K562 (cell line): ENCODE results near the gene PRKAR1A. TPM values are rescaled to one million over a fixed set of nuclear protein-coding genes. Genes with fewer than 3 reads are reported as not detected.
A peak's percentile ranks its signal among the peaks of the same experiment; 100 is the strongest.

Experiments
- ATAC-seq: fragments of 200-7000 bp; cut with Tn5 transposase; 3 replicates; pipeline ENCODE4 v1.9.1; 2020; ENCODE audit warnings: moderate library complexity
- Bru-seq: library from RNA; stranded (reverse); fragments of 400-500 nt; gene quantifications from one replicate; lab custom pipeline; 2021; lab: Mats Ljungman, UMichigan
- BruChase-seq, 2 experiments: library from RNA; stranded (reverse); fragments of 400-500 nt; gene quantifications; one replicate each; lab custom pipeline; 2021; lab: Mats Ljungman, UMichigan
- BruUV-seq: library from RNA; stranded (reverse); fragments of 400-500 nt; replicated peaks from 2 replicates; lab custom pipeline; 2021; lab: Mats Ljungman, UMichigan
- CTCF ChIA-PET: fragments of 300-600 bp; formaldehyde crosslinking; extraction: SDS; loops from one replicate; lab custom pipeline; 2021; ENCODE audit warnings: low intra/inter-chr PET ratio; lab: Yijun Ruan, JAX
- POLR2A ChIA-PET: fragments of 300-600, 350-650 bp; sonication (Branson Sonifier 250); formaldehyde crosslinking; extraction: SDS; loops from one replicate; lab custom pipeline; 2021; ENCODE audit warnings: antibody characterized with exemption, inconsistent platforms; lab: Yijun Ruan, JAX
- DNase-seq, 4 experiments: peaks; one replicate each; pipeline versions ENCODE4 v3.0.0 to v3.0.0-alpha.2; 2011 to 2018; ENCODE audit warnings: low spot score in 3 of 4, mixed read lengths in 3 of 4; ENCODE audit errors: extremely low read depth in 1 of 4
- FAIRE-seq: peaks from 2 replicates; lab custom pipeline; 2011; peaks lifted over from hg19 to GRCh38; lab: Jason Lieb, UNC
- H2AFZ ChIP-seq: 2 replicates; pipeline ENCODE4 v1.6.0; 2011; ENCODE audit warnings: low read depth, low read length, control low read depth, inconsistent platforms
- H3K27ac ChIP-seq: fragments of 200-600 bp; 3 replicates; pipeline ENCODE4 v1.8.0; 2011; ENCODE audit warnings: low read depth, mild to moderate bottlenecking, control low read depth, inconsistent platforms, low read length, moderate library complexity, mixed read lengths; ENCODE audit errors: extremely low read depth
- H3K27me3 ChIP-seq, 2 experiments: fragments of 300-600 bp in 1 of 2; 2 replicates in 1 of 2; 3 replicates in 1 of 2; pipeline versions ENCODE4 v1.6.0 to v1.8.0; 2011; ENCODE audit warnings: inconsistent platforms in 2 of 2, low read length in 2 of 2, mild to moderate bottlenecking in 1 of 2, mixed read lengths in 1 of 2, moderate library complexity in 1 of 2; ENCODE audit not compliant: control insufficient read depth in 2 of 2, insufficient read depth in 2 of 2
- H3K36me3 ChIP-seq: fragments of 300-600 bp; 3 replicates; pipeline ENCODE4 v1.8.0; 2011; ENCODE audit warnings: mild to moderate bottlenecking, low read length, inconsistent platforms; ENCODE audit not compliant: control insufficient read depth, insufficient read depth
- H3K4me1 ChIP-seq, 2 experiments: fragments of 200-600 bp in 1 of 2; replicated peaks in 1 of 2; 2 replicates in 1 of 2; 3 replicates in 1 of 2; pipeline versions ENCODE4 v1.5.1 to v1.8.0; 2011; ENCODE audit warnings: inconsistent platforms in 2 of 2, low read length in 2 of 2, mild to moderate bottlenecking in 1 of 2, mixed read lengths in 1 of 2, moderate library complexity in 1 of 2; ENCODE audit not compliant: control insufficient read depth in 2 of 2, insufficient read depth in 2 of 2
- H3K4me2 ChIP-seq: 2 replicates; pipeline ENCODE4 v1.6.1; 2011; ENCODE audit warnings: low read length, control low read depth, inconsistent platforms, mixed read lengths; ENCODE audit not compliant: insufficient read depth
- H3K4me3 ChIP-seq: fragments of 200-600 bp; sonication (generic), shearing (Covaris generic); 2 replicates; pipeline ENCODE4 v1.5.1; 2016; ENCODE audit warnings: control low read depth, inconsistent platforms
- H3K79me2 ChIP-seq: fragments of 200-600 bp; 3 replicates; pipeline ENCODE4 v1.8.0; 2011; ENCODE audit warnings: low read length, inconsistent platforms; ENCODE audit not compliant: control insufficient read depth, insufficient read depth
- H3K9ac ChIP-seq, 2 experiments: 2 replicates each; pipeline versions ENCODE4 v1.6.0 to v1.6.1; 2011; ENCODE audit warnings: low read depth in 2 of 2, low read length in 2 of 2, control low read depth in 1 of 2, inconsistent platforms in 1 of 2, mild to moderate bottlenecking in 1 of 2, mixed read lengths in 1 of 2; ENCODE audit not compliant: insufficient read depth in 1 of 2
- H3K9me1 ChIP-seq: one replicate; pipeline ENCODE4 v1.6.0; 2011; ENCODE audit warnings: inconsistent platforms, mild to moderate bottlenecking, low read length, moderate library complexity; ENCODE audit not compliant: control insufficient read depth, insufficient read depth
- H3K9me3 ChIP-seq: replicated peaks from 2 replicates; pipeline ENCODE4 v1.5.1; 2011; ENCODE audit warnings: low read depth, low read length, inconsistent platforms; ENCODE audit not compliant: control insufficient read depth, insufficient read depth
- H4K20me1 ChIP-seq: replicated peaks from 2 replicates; pipeline ENCODE4 v1.6.1; 2011; ENCODE audit warnings: low read length, inconsistent platforms, mixed read lengths; ENCODE audit not compliant: control insufficient read depth, insufficient read depth
- CBX1 ChIP-seq: sonication (generic); IDR thresholded peaks from 2 replicates; pipeline ENCODE4 v1.6.1; 2016; ENCODE audit warnings: antibody characterized with exemption, low read depth, mild to moderate bottlenecking
- EHMT2 ChIP-seq: fragments of 450-650 bp; IDR thresholded peaks from 2 replicates; pipeline ENCODE4 v1.6.1; 2018; ENCODE audit warnings: antibody characterized with exemption
- EZH2 ChIP-seq: IDR thresholded peaks from 2 replicates; pipeline ENCODE4 v1.6.1; 2012; ENCODE audit warnings: low read depth, mild to moderate bottlenecking, inconsistent platforms, low read length, borderline replicate concordance
- MAZ ChIP-seq, 2 experiments: fragments of 450-650 bp in 1 of 2; sonication (generic) in 1 of 2; formaldehyde crosslinking; IDR thresholded peaks in 1 of 2; conservative IDR thresholded peaks in 1 of 2; 2 replicates each; pipeline versions ENCODE4 v1.4.0 to v1.5.0; 2020; ENCODE audit warnings: mild to moderate bottlenecking in 1 of 2, missing genetic modification reagents in 1 of 2
- NBN ChIP-seq: fragments of 450-650 bp; IDR thresholded peaks from 2 replicates; pipeline ENCODE4 v1.6.1; 2016; ENCODE audit warnings: low read depth, mild to moderate bottlenecking
- NFRKB ChIP-seq: fragments of 450-650 bp; IDR thresholded peaks from 2 replicates; pipeline ENCODE4 v1.6.1; 2016; ENCODE audit warnings: low read depth
- RBFOX2 ChIP-seq: fragments of 200-400 bp; formaldehyde crosslinking; IDR thresholded peaks from 2 replicates; pipeline ENCODE4 v1.6.1; 2017; ENCODE audit warnings: low read depth, mild to moderate bottlenecking, low read length, moderate library complexity
- SIN3B ChIP-seq: fragments of 450-650 bp; IDR thresholded peaks from 2 replicates; pipeline ENCODE4 v1.6.1; 2017; ENCODE audit warnings: low read depth, mild to moderate bottlenecking, moderate library complexity
- SMARCC2 ChIP-seq: fragments of 450-650 bp; IDR thresholded peaks from 2 replicates; pipeline ENCODE4 v1.6.1; 2017; ENCODE audit warnings: antibody characterized with exemption, moderate library complexity, mild to moderate bottlenecking, low read depth
- ZKSCAN3 ChIP-seq: fragments of 250-450 bp; sonication (Bioruptor Pico); IDR thresholded peaks from 2 replicates; pipeline ENCODE4 v1.4.0; 2020
- ZNF253 ChIP-seq: fragments of 250-450 bp; sonication (Bioruptor Pico); conservative IDR thresholded peaks from 2 replicates; pipeline ENCODE4 v1.6.1; 2021; ENCODE audit warnings: mild to moderate bottlenecking
- WGBS: fragments of 100-300 bp; shearing (Covaris generic); methylation state at CpG from one replicate; pipeline ENCODE4 v1.1.6; 2016; ENCODE audit warnings: low coverage, mixed read lengths; ENCODE audit not compliant: insufficient coverage; ENCODE audit errors: missing lambda C conversion rate; 5-methylcytosine and 5-hydroxymethylcytosine counted together
- in situ Hi-C: fragments of 300-500 bp; cut with MboI; formaldehyde crosslinking; loops from 4 replicates; pipeline ENCODE4 v1.15.0; 2018; ENCODE audit warnings: inconsistent platforms, mixed read lengths
- intact Hi-C: fragments of 100-400 bp; cut with micrococcal nuclease; formaldehyde crosslinking; loops from 2 replicates; pipeline ENCODE4 v1.14.2; 2022
- long read RNA-seq, 3 experiments: library from polyadenylated mRNA in 2 of 3; library from RNA in 1 of 3; unstranded in 2 of 3; stranded (forward) in 1 of 3; transcript quantifications; one replicate each; pipeline ENCODE4 v2.0.0, GENCODE V29; 2019 to 2022
- polyA minus RNA-seq, 3 experiments: library from RNA; depleted of rRNA, polyadenylated mRNA; stranded (reverse); fragments of >200 nt; gene quantifications; 2 replicates each; pipeline ENCODE4 v1.2.3, GENCODE V29; 2011
- polyA plus RNA-seq, 8 experiments: library from polyadenylated mRNA; depleted of rRNA in 4 of 8; stranded (reverse) in 5 of 8; unstranded in 3 of 8; fragments of >200 nt; fragmentation: Nextera tagmentation in 2 of 8; fragmentation: Illumina TruSeq in 1 of 8; extraction: Ambion mirVana in 2 of 8; extraction: Trizol in 1 of 8; gene quantifications; 2 replicates each; pipeline versions ENCODE4 v1.2.1 to v1.2.3, GENCODE V29; 2011 to 2014; ENCODE audit warnings: inconsistent platforms in 1 of 8, missing spikeins in 1 of 8
- total RNA-seq, 7 experiments: library from RNA; depleted of rRNA in 6 of 7; stranded (reverse); fragments of >200 nt in 6 of 7; fragmentation: Illumina TruSeq in 2 of 7; extraction: Trizol in 2 of 7; gene quantifications; 2 replicates each; pipeline versions ENCODE4 v1.2.1 to v1.2.3, GENCODE V29; 2011 to 2021; ENCODE audit warnings: low replicate concordance in 1 of 7
- TF ChIP-seq, protein P1 (sequence below): fragments of 250-450 bp; sonication (Bioruptor Pico); IDR thresholded peaks from 2 replicates; pipeline ENCODE4 v1.4.0; 2020; ENCODE audit warnings: mild to moderate bottlenecking, moderate library complexity

PRKAR1A gene
- 46.4 and 78.7 TPM in 2 replicates for total RNA-seq (2011; cell fraction: chromatin; rRNA removed; ENCODE audit: low replicate concordance)
- total RNA-seq (2011; cell fraction: nucleolus; rRNA removed), result 33.2 and 34.7 TPM in 2 replicates
- total RNA-seq (2011; cell fraction: nucleoplasm; rRNA removed), result 52.1 and 66.6 TPM in 2 replicates
- total RNA-seq (2014; rRNA removed), result 58.9 and 67.5 TPM in 2 replicates
- 69.2 and 85.5 TPM in 2 replicates for total RNA-seq (2014; rRNA removed; fragmentation: Illumina TruSeq; extraction: Trizol)
- 69.4 and 70.5 TPM in 2 replicates for total RNA-seq (2015; rRNA removed; fragmentation: Illumina TruSeq; extraction: Trizol)
- total RNA-seq (2021), result 83.4 and 87.2 TPM in 2 replicates
- 67.3 and 95.6 TPM in 2 replicates for polyA plus RNA-seq (2011; rRNA removed)
- polyA plus RNA-seq (2011; cell fraction: cytosol; rRNA removed), result 40.0 and 44.9 TPM in 2 replicates
- polyA plus RNA-seq (2011; cell fraction: nucleus; rRNA removed), result 65.4 and 66.4 TPM in 2 replicates
- polyA plus RNA-seq (2012), result 63.3 and 108 TPM in 2 replicates
- 58.2 and 58.3 TPM in 2 replicates for polyA plus RNA-seq (2014; fragmentation: Illumina TruSeq; extraction: Trizol)
- 10 to 100 TPM; 15.0 to 16.3 TPM for polyA plus RNA-seq (2014; fragmentation: Nextera tagmentation; extraction: Ambion mirVana)
- polyA plus RNA-seq (2014; rRNA removed), result 56.0 and 73.0 TPM in 2 replicates
- polyA minus RNA-seq (2011; rRNA and poly(A)+ RNA removed), result 140 and 184 TPM in 2 replicates
- 105 and 124 TPM in 2 replicates for polyA minus RNA-seq (2011; cell fraction: cytosol; rRNA and poly(A)+ RNA removed)
- 57.4 and 90.2 TPM in 2 replicates for polyA minus RNA-seq (2011; cell fraction: nucleus; rRNA and poly(A)+ RNA removed)
- Bru-seq, nascent RNA, result percentile 78 among the genes with signal in this experiment
- percentile 81 among the genes with signal in this experiment for BruChase-seq, experiment 1, labeled RNA remaining after a 2-hour chase
- percentile 84 among the genes with signal in this experiment for BruChase-seq, experiment 2, labeled RNA remaining after a 6-hour chase
- long read RNA-seq, experiment 1, full-length matches to known transcripts, result 402 of 473 reads
- long read RNA-seq, experiment 1, partial matches to known transcripts, result 20 of 473 reads
- long read RNA-seq, experiment 1, other reads (novel, unspliced or antisense), result 51 of 473 reads
- long read RNA-seq, experiment 2, full-length matches to known transcripts, result 5 of 46 reads
- long read RNA-seq, experiment 2, partial matches to known transcripts, result 0 of 46 reads
- long read RNA-seq, experiment 2, other reads (novel, unspliced or antisense), result 41 of 46 reads
- long read RNA-seq, experiment 3, full-length matches to known transcripts, result 27 of 39 reads
- long read RNA-seq, experiment 3, partial matches to known transcripts, result 7 of 39 reads
- long read RNA-seq, experiment 3, other reads (novel, unspliced or antisense), result 5 of 39 reads

DNA sequence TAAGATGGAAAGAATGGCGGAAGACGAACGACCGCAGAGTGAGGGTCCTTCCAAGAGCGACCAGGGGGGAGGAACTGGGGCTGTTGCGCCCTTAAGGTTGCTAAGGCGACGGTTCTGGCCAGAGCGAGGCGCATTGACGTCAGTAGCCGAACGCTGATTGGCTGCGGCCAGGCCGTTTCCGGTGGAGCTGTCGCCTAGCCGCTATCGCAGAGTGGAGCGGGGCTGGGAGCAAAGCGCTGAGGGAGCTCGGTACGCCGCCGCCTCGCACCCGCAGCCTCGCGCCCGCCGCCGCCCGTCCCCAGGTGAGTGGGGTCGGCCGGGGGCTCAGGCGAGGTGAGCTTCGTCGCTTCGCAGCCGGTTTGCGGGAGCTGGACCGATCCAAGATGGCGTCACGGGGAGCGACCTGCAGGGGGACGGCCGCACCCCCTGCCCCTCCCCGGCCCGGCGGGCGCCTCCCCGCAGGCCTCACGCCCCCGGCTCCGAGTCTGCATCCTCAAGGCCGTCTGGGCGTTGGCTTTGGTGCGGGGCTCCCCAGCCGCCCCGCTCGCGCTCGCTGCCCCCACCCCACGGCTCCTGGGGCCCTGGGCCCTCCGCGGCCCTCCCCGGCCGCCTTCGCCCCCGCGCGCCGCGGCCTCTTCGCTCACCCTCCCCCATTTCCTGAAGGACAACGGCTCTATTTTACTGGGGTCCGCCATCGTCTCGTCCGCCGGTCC, at the start of gene PRKAR1A:
Gene PRKAR1A (plus strand): TSS at position 184 of the 713 bp plus-strand sequence. CDS start 2,970 bp downstream, outside the sequence.
- no TSS peak for BruUV-seq
- TF ChIP-seq NBN, result no peak; the same call in 1 of the 2 replicates
- TF ChIP-seq SMARCC2, result no peak
- TF ChIP-seq NFRKB, result peak; percentile 42; the same call in 1 of the 2 replicates
- no peak for TF ChIP-seq EZH2
- TF ChIP-seq MAZ (CRISPR knock-in tag; conservative IDR thresholded peaks at IDR 0.05 in 1 of 2, IDR thresholded peaks at IDR 0.05 in 1 of 2), result peak; percentile 55 to 70
- peak; percentile 84 for TF ChIP-seq RBFOX2
- no peak for TF ChIP-seq EHMT2
- 0 out of 2 replicates have a peak, but pooled peaks have one; percentile 51 for TF ChIP-seq CBX1
- TF ChIP-seq SIN3B, result peak; percentile 83
- TF ChIP-seq, protein P1, sequence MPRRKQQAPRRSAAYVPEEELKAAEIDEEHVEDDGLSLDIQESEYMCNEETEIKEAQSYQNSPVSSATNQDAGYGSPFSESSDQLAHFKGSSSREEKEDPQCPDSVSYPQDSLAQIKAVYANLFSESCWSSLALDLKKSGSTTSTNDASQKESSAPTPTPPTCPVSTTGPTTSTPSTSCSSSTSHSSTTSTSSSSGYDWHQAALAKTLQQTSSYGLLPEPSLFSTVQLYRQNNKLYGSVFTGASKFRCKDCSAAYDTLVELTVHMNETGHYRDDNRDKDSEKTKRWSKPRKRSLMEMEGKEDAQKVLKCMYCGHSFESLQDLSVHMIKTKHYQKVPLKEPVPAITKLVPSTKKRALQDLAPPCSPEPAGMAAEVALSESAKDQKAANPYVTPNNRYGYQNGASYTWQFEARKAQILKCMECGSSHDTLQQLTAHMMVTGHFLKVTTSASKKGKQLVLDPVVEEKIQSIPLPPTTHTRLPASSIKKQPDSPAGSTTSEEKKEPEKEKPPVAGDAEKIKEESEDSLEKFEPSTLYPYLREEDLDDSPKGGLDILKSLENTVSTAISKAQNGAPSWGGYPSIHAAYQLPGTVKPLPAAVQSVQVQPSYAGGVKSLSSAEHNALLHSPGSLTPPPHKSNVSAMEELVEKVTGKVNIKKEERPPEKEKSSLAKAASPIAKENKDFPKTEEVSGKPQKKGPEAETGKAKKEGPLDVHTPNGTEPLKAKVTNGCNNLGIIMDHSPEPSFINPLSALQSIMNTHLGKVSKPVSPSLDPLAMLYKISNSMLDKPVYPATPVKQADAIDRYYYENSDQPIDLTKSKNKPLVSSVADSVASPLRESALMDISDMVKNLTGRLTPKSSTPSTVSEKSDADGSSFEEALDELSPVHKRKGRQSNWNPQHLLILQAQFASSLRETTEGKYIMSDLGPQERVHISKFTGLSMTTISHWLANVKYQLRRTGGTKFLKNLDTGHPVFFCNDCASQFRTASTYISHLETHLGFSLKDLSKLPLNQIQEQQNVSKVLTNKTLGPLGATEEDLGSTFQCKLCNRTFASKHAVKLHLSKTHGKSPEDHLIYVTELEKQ (CRISPR knock-in tag), result no peak
- TF ChIP-seq ZKSCAN3, result no peak
- TF ChIP-seq ZNF253 (CRISPR knock-in tag), result no peak

More for the DNA sequence above, at the start of gene PRKAR1A:
- CTCF ChIA-PET, result no interaction called here
- H3K27me3 ChIP-seq, result no peaks in the 10 kb centered on the region
- peak within 1 kb of the TSS; percentile 92 for H3K9ac ChIP-seq
- peaks cover 0 to 7% of the 10 kb centered on the region in 2 experiments; a peak in 4 of 5 replicates for H3K4me1 ChIP-seq
- no peaks in the 10 kb centered on the region for H4K20me1 ChIP-seq
- peaks cover 27% of the 10 kb centered on the region for H3K36me3 ChIP-seq
- POLR2A ChIA-PET, result interaction anchor here (0.5 to 1.3 kb wide), 9 partner anchors 10 to 76 kb away, joined by 3 to 5 read pairs (median 3); no protein-coding TSS in a partner anchor
- intact Hi-C loops (no loop called here), in situ Hi-C loops (no loop called here)
- H3K9me1 ChIP-seq, result no peaks in the 10 kb centered on the region
- ATAC-seq, result peak; percentile 95
- peaks cover 33% of the 10 kb centered on the region for H3K79me2 ChIP-seq
- peak within 1 kb of the TSS; percentile 81 for H3K4me3 ChIP-seq
- peak; percentile 94 to 95 (median 94) for DNase-seq
- peak within 1 kb of the TSS; percentile 94 for H3K27ac ChIP-seq
- no peaks in the 10 kb centered on the region for H3K9me3 ChIP-seq
- peak within 1 kb of the TSS; percentile 100 for H2AFZ ChIP-seq
- WGBS, result under 1% methylated on average over 66 of the region's 81 CpGs
- H3K4me2 ChIP-seq, result peak within 1 kb of the TSS; percentile 99
- FAIRE-seq, result peak; percentile 92
